GM21529 (cell line): ENCODE measurements around the gene ZNF132.
"Not testable (repeated sequence)": the region's sequence is repeated elsewhere in the genome, so short reads cannot be mapped to it uniquely, and the experiment has no call there.

Experiments
- ATAC-seq: cut with Tn5 transposase; IDR thresholded peaks from one replicate; pipeline ENCODE4 v1.9.1; 2021; ENCODE audit not compliant: unreplicated experiment

Gene ZNF132

DNA sequence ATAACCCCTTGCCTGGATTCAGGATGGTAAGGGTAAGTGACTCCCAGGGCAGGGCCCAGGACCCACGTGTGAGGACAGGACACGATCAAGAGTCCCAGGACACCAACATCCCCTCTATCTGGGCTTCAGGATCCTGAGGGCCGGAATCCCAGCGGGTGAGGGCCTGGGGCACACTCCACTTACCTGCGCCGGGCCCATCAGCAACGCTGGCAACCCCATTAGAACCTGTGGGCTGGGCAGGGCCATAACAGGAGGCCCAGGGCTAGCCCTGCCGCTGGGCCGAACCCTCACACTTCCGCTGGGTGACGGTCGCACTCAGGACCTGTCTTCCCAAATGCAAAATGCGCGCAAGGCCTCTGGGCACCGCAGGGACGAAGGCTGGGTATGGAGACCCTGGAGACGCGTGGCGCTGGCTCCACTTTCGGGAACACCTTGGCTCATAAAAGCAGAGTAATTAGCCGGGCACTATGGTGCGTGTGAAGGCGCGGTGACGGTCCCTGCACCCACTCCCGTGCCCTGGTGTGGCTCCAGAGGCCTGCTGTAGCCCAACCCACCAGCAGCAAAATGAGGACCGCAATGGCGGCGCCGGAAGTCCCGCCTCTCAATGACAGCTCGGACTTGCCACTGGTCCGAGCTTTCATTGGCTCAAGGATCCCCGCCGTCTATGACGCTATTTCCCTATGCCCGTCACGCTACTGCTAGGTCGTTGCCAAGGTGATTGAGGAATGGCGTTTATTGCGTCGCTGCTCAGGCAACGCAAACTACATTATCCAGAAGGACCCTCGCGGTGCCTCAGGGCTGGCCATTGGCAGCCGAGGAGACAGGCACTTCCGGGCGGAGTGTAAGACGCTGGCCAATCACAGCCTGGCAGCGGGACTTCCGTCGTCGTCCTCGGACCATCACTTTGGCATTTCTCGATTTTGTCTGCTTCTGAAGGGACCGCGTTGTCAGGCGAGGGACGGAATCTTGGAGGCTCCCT, at the start of gene ZNF132:
ZNF132 (minus strand) TSS at position 578 of the 979 bp plus-strand sequence; CDS start at position 246, 332 bp downstream.
- ATAC-seq = peak; percentile 96

DNA sequence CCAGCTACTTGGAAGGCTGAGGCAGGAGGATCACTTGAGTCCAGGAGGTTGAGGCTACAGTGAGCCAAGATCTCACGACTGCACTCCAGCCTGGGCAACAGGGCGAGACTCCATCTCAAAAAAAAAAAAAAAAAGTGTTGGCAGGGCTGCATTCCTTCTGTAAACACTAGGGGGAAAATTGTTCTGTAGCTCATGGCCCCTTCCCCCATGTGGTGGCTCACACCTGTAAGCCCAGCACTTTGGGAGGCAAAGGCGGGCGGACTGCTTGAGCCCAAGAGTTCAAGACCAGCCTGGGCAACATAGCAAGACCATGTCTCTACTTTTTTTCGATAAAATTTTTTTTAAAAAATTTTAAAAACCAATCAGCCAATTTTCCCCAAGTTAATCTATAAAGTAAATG, 44.4 kb upstream of the ZNF132 start:
- not testable (repeated sequence) for ATAC-seq

DNA sequence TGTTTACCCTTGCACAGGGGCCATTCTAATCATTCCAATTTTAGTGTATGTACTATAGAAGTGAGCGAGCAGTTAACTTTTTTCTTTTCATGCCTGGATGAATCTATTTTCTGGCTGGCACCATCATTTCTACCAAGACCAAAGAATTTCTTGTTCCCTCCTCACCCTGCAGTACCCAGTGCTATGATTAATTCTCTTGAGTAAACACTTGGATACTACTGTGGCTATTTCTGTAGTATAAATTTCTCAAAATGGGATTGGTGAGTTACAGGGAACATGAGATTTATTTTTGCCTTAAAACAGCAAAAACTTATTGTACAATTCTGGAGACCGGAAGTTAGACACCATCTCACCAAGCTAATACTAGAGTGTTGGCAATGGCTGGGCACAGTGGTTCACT, 43.8 kb upstream of the ZNF132 start:
- no peak for ATAC-seq

DNA sequence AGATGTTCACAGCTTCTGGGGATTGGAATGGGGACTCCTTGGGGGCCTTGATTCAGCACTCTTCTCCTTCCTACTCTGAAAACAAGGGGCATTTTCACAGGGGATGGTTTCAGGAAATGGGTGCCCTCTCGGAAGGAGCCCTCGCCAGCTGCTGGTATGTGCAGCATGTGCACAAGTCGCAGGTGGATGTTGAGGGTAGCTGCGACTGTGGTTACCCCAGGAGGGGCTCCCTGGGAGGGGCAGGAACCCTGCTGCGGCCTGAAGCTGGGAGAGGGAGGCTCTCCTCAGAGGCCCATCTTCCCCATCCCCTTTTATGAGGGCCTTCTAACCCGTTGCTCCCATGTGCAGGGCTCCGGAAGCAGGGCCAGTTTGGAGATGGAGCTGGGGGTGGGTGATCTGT, 42.4 kb upstream of the ZNF132 start:
- no peak for ATAC-seq

DNA sequence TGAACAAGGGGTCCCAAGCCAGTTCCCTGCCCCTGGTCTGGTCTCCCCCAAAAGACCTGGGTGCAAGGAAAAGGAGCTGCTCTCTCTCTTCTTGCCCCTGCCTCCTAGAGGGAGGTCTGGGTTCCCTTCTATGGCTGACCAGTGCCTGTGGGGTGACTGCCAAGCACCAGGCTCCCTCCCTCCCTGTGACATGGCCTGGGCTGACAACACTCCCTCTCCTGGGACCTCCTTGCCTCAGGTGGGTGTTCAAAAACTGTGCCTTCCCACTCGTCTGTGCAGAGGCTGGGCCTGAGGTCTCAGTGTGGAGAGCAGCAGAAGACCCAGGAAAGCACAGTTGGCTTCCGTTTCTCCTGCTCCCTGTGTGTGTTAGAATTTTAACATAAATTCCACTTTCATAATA, 40.9 kb upstream of the ZNF132 start:
- no peak for ATAC-seq

DNA sequence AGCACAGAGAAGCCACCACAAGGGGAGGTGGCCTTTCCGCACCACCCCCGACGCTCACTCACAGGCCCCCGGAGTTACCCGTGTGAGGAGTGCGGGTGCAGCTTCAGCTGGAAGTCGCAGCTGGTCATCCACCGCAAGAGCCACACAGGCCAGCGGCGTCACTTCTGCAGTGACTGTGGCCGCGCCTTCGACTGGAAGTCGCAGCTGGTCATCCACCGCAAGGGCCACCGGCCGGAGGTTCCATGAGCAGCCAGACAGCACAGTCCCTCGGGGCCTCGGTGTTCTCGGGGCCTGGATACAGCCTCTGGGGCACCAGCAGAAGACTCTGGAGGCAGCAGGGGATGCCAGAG, 40.5 kb upstream of the ZNF132 start:
- no peak for ATAC-seq

DNA sequence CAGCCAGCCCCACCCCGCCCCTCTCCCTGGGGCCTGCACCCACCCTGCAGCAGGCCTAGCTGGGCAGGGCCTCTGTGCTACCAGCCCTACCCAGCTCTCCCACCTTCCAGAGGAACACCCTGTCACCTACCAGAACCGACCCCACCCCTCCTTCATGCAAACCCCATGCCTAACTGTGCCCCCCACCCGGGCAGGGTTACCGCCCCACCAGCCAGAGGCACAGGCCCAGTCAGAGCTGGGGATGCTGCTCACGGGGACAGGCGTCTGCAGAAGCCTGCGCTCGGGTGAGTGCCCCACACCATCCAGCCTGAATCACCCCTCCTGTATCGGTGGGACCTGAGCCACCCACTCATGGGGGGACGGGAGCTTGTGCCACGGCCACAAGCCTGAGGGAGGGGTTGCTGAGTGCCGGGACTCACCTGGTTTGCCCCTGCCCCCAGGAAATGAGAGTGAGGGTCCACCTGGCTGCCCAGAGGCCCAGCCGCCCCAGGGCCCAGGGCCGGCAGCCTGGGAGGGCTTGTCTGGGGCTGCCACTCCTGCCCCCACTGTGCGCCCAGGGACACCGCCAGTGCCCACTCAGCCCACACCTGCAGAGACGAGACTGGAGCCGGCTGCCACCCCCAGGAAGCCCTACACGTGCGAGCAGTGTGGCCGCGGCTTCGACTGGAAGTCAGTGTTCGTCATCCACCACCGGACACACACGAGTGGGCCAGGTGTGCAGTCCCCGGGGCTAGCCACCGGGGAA, 40.0 kb upstream of the ZNF132 start:
- ATAC-seq = no peak

DNA sequence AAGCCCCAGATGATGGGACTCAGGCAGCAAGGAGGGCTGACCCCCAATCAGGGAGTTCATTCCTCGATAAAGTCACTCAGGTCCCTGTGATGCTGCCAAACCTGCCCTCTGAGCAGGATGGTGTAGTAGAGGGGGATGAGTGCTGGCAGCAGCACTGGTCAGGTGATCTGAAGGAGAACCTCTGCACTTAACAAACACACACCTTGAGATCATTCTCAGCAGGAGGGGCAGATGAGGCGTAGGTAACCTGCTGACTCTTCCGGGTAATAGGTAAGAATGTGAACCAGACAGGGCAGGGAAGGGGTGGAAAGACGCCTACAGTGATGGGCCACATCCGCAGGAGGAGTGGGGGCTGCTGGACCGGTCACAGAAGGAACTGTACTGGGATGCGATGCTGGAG, 39.4 kb upstream of the ZNF132 start:
- ATAC-seq = no peak

DNA sequence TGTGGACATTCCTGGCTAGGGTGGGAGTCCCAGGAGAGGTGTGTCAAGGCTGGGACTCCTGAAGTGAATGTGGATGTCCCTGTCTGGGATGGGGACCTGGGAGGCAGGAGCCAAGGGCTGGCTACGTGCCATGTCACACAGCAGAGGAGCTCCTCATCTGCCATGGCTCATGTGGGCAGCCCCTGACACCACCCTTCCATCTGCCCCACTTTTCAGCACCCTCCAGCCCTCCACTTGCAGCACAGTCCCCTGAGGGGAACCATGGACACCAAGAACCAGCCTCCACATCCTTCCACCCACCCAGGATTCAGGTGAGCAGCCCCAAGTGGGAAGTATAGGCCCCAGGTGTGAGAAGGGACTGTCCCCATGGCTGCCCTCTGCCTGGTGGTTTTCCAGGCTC, 37.9 kb upstream of the ZNF132 start:
- ATAC-seq = no peak

DNA sequence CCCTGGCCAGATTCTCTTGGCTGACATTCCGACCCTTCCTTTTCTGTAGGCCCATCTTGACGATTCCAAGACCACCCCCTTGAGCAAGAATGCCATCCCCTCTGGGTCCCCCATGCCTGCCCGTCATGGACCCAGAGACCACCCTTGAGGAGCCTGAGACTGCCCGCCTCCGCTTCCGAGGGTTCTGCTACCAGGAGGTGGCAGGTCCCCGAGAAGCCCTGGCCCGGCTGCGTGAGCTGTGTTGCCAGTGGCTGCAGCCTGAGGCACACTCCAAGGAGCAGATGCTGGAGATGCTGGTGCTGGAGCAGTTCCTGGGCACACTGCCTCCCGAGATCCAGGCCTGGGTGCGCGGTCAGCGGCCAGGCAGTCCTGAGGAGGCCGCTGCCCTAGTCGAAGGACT, 37.2 kb upstream of the ZNF132 start:
- ATAC-seq = no peak

DNA sequence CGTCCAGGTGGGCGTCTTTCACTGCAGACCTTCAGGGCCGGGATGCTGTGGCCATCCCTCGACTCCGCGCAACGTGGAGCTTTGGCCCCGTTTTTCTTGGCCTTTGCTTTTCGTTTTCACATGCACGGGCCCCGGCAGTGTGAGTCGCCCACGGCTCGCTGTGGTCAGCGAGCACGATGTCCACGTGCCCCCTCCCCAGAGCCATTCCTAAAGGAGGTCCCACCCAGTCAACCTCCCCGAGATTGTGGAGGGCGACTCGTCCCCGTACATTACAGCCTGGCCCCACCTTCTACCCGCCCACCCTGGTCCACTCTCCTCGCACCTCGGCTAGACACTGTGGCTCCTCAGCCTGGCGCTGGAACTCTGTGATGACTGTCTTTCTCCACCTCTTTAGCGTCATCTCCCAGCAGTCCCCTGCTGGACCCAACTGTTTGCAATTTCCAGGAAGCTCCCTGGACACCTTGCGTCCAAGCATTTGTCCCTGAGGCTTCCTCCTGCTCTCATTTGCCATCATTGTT, 36.6 kb upstream of the ZNF132 start:
- ATAC-seq = no peak

DNA sequence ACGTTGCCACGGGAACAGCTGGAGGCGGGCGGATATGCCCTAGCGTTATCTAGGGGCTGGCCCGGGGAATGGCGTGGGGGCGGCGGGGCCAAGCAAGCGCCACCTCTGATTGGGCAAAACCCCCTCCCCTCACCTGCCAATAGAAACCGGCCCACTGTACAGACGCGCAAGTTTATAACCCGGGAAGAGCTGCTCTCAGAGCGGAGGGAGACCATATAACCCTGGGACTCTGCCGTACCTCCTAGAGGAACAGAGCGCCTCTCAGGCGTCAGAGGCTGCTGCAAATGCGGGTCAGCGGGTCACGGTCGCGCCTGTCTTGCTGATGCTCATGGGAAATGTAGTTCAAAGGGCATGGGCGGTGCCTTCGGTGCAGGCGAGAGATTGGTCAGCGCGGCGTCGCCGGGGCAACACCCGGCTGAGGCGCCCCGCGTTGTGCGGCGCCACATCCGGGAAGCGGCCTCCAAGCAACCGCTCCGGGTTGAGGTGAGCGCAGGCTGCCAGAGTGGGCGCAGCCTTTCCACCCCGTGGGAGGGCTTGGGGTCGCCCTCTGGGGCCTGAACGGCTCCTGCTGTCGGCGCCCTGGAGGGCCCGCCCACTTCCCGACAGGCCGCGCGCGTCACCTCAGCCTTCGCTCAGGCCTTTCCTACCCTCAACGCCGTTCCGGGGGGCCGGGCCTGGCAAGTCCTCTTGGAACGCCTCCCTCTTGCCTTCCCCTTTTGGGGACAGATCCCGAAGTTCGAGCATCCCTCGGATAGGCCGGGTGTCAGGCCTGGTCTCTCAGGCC, 36.0 kb upstream of the ZNF132 start, which contains the start of gene ZNF446:
ZNF446 (plus strand) TSS at position 639 of the 784 bp plus-strand sequence. CDS start 867 bp downstream, outside the sequence.
- ATAC-seq = peak; percentile 81

DNA sequence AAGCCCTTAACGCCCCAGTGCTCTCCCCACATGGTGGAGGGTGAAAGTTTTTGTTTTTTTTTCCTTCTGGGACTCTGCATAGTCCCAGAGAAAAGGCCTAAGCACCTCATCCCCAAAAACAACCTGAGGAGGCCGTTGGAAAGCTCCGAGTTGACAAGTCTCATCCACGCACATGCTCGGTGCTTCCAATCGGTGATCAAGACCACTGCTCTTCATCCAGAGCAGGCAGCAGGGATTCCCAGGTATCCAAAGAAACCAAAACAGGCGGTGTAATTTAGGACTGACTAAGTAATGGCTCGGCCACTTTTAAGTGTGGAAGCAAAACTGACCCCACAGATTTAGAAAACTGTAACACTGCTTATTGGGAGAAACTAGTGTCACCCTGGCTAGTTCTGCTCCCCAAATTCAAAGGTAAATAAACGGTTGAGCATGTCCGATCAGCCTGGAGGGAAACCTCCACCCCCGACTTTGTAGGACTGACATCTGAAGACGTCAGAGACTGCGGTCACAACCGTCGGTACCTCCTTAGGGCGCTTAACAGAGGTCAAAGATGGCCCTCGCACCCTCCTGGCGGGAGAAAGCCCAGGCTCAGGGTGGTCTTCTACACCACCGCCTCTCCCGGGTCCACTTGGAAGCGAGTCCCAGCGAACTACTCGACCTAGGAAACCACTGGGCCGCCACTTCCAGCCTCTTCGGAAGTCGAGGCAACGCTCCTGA, 35.2 kb upstream of the ZNF132 start:
- ATAC-seq = peak; percentile 5

DNA sequence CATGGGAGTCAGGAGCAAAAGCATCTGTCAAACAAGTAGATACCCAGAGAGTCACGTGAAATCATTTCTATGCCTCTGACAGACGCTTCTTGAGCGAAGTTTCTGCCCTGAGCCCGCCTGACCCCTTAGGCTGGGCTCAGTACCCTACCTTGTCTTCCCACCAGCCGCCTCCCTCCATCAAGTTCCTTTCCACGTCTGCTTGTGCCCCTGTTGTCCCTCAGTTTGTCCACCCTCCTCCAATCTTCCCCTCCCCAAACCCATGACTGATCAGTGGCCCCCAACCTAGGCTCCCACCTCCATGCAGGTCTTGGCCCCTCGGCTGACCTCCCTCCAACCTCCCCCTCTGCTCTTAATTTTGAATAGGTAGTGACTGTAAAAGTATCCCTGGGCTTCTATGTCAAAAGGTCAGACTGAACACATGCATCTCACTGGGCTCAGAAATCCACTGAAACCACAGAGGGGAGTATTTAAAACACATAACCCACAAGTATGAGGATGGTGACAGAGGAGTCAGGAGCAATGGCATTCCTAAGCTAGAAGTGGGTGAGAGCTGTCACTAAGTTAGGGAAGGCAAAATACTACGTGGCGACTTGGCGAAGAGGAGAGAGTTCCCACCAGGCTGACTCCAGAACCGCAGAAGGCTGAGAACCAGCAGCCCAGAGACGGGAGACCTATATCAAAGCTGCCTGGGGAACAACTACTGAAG, 34.5 kb upstream of the ZNF132 start:
- ATAC-seq = no peak

DNA sequence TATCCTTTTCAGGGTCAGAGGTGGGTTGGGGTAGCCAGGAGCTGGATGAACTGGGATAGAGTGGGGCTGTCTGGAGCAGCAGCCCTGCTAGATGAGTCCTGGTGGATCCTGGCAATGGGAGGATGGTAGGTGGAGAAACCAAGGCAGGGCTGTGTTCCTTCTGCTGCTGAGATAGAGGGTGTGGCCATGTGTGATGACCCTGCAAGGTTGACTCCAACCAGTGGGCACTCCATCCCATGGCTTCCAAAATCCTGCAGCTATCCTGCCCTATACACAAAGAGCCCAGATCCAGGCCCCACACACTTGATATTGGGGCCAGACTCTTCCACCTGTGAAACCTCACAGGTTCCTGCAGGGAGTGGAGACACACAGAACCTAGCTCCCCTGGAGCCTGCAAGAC, 33.8 kb upstream of the ZNF132 start:
- ATAC-seq = no peak

DNA sequence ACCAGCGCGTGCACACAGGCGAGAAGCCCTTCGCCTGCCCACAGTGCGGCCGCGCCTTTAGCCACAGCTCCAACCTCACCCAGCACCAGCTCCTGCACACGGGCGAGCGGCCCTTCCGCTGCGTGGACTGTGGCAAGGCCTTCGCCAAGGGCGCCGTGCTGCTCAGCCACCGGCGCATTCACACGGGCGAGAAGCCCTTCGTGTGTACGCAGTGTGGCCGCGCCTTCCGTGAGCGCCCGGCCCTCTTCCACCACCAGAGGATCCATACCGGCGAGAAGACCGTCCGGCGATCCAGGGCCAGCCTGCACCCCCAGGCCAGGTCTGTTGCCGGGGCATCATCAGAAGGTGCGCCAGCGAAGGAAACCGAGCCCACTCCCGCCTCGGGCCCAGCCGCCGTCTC, 31.8 kb upstream of the ZNF132 start:
- no peak for ATAC-seq

DNA sequence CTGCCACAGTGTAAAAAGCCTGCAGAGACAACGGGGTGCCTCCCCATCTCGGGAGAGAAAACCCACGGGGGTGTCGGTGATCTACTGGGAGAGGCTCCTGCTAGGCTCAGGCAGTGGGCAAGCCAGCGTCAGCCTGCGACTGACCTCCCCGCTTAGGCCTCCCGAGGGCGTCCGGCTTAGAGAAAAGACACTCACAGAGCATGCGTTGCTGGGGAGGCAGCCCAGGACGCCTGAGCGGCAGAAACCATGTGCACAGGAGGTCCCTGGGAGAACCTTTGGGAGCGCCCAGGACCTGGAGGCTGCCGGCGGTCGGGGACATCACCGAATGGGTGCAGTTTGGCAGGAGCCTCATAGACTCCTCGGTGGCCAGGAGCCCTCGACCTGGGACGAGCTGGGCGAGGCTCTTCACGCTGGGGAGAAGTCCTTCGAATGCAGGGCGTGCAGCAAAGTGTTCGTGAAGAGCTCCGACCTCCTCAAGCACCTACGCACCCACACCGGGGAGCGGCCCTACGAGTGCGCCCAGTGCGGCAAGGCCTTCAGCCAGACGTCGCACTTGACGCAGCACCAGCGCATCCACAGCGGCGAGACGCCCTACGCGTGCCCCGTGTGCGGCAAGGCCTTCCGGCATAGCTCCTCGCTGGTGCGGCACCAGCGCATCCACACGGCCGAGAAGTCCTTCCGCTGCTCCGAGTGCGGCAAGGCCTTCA, 31.0 kb upstream of the ZNF132 start:
- not testable (repeated sequence) for ATAC-seq

DNA sequence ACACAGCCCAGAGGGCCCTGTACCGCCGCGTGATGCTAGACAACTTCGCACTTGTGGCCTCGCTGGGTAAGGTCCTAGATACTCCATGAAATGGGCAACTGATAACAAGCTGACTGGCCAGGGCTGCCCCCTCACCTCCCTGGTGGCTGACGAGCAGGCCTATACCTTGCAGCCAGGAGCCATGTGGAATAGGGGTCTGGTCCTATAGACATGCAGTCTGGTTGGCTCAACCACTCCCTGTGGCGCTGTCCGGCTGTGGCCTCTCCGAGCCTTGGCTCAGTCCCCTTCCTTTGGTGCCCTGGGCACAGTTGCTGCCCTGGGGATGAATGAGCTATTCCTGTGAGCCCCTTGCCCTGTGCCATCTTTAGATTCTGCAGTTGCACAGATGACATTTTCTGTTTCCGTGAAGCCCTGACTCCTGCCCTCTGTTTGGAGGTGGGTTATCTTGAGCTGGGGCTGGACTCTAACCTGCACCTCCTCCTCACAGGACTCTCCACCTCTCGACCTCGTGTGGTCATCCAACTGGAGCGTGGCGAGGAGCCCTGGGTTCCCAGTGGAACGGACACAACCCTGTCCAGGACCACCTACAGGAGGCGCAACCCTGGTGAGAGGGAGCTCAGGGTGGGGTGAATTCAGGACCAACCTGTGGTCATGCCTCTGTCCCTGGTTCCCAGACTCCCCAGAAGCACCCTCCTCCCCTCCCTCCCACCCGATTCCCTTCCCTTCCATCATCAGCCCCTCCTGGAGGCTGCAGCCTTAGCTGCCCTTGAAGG, 29.5 kb upstream of the ZNF132 start:
- no peak for ATAC-seq
